HG03460 (cell line): ENCODE data around the gene ITGB5.
"Not testable (repeated sequence)": the region's sequence is repeated elsewhere in the genome, so short reads cannot be mapped to it uniquely, and the experiment has no call there.

Experiments
- ATAC-seq: cut with Tn5 transposase; IDR thresholded peaks from one replicate; pipeline ENCODE4 v1.9.1; 2021; ENCODE audit not compliant: unreplicated experiment

The ITGB5 gene

GRCh38 chr3:124791639-124792151 lies 95.5 kb downstream of the ITGB5 start:
- no peak for ATAC-seq

- ATAC-seq: no peak
Observed at GRCh38 chr3:124791142-124791541, 96.0 kb downstream of the ITGB5 start.

- not testable (repeated sequence) for ATAC-seq
Observed at GRCh38 chr3:124789103-124789502, 98.1 kb downstream of the ITGB5 start.

GRCh38 chr3:124788254-124788745 lies 98.9 kb downstream of the ITGB5 start:
- ATAC-seq: no peak

- ATAC-seq: no peak
Observed at GRCh38 chr3:124787476-124788195, 99.5 kb downstream of the ITGB5 start.

GRCh38 chr3:124786511-124787241 lies 100.5 kb downstream of the ITGB5 start:
- ATAC-seq: no peak

- ATAC-seq: no peak
Observed at GRCh38 chr3:124785973-124786372, 101.2 kb downstream of the ITGB5 start.

GRCh38 chr3:124784686-124785382 lies 102.3 kb downstream of the ITGB5 start:
- ATAC-seq: peak; percentile 53

GRCh38 chr3:124783696-124784095 lies 103.5 kb downstream of the ITGB5 start:
- no peak for ATAC-seq

GRCh38 chr3:124782377-124782712 lies 104.8 kb downstream of the ITGB5 start:
- not testable (repeated sequence) for ATAC-seq

- ATAC-seq: no peak
Observed at GRCh38 chr3:124781476-124782376, 105.4 kb downstream of the ITGB5 start.

- no peak for ATAC-seq
Observed at GRCh38 chr3:124780761-124781475, 106.2 kb downstream of the ITGB5 start.

- no peak for ATAC-seq
Observed at GRCh38 chr3:124780356-124780755, 106.8 kb downstream of the ITGB5 start.

GRCh38 chr3:124779751-124780191 lies 107.4 kb downstream of the ITGB5 start:
- no peak for ATAC-seq

- ATAC-seq: no peak
Observed at GRCh38 chr3:124779116-124779515, 108.0 kb downstream of the ITGB5 start.

GRCh38 chr3:124777762-124778470 lies 109.2 kb downstream of the ITGB5 start:
- no peak for ATAC-seq

- no peak for ATAC-seq
Observed at GRCh38 chr3:124776856-124777255, 110.3 kb downstream of the ITGB5 start.

- no peak for ATAC-seq
Observed at GRCh38 chr3:124775877-124776276, 111.3 kb downstream of the ITGB5 start.

GRCh38 chr3:124774841-124775402 lies 112.2 kb downstream of the ITGB5 start:
- ATAC-seq: no peak
